ENCODE measurements around the gene SNAP91.

The SNAP91 gene

DNA sequence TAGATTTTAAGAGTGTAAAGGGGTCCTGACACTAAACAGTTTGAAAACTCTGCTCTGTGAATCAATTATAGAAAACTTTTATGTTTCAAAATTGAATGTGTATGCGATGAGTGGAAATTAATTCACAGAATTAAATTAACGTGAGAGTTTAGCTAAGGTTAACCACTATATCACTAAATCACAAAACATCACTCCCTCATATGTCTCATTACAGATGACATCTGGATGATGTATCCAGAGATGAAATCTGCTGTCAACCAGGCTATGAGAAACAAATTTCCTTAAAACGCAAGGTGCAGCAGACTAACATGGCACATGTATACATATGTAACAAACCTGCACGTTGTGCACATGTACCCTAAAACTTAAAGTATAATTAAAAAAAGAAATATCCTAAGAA is 169.2 kb downstream of the SNAP91 start:
- no peak for DNase-seq (ENCODE audit: low read depth, low spot score)

DNA sequence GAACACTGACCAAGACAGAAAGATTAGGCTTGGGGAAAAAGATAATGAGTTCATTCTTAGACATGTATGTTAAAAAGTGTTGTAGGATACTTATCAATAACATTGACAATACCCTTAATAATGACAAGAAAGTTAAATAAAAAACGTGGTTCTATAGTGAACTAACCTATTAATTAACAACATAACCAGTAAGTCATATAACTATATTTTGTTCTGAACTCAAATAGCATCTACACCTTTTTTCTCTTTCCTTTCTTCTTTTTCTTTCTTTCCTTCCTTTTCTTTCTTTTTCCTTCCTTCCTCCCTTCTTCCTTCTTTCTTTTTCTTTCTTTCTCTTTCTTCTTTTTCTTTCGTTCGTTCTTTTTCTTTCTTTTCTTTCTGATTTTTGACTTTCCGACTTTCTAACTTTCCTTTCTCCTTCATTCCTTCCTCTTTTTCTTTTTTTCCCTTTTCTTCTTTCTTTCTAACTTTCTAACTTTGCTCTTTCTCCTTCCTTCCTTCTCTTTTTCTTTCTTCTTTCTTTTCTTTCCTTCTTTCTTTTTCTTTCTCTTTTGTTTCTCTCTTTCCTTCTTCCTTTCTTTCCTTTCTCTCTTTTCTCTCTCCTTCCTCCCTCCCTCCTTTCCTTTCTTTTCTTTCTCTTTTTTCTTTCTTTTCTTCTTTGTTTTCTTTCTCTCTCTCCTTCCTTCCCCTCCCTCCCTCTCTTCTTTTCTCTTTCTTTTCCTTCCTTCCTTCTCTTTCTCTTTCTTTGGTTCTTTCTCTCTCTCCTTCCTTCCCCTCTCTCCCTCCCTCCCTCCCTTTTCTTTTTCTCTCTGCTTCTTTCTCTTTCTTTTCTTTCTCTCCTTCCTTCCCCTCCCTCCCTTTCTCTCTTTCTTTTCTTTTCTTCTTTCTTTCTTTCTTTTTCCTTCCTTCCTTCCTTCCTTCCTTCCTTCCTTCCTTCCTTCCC is 172.0 kb downstream of the SNAP91 start:
- DNase-seq (ENCODE audit: low read depth, low spot score) = no peak

- DNase-seq (ENCODE audit: low read depth, low spot score) = no peak
Observed at GRCh38 chr6:83536034-83536646, 172.8 kb downstream of the SNAP91 start.

DNA sequence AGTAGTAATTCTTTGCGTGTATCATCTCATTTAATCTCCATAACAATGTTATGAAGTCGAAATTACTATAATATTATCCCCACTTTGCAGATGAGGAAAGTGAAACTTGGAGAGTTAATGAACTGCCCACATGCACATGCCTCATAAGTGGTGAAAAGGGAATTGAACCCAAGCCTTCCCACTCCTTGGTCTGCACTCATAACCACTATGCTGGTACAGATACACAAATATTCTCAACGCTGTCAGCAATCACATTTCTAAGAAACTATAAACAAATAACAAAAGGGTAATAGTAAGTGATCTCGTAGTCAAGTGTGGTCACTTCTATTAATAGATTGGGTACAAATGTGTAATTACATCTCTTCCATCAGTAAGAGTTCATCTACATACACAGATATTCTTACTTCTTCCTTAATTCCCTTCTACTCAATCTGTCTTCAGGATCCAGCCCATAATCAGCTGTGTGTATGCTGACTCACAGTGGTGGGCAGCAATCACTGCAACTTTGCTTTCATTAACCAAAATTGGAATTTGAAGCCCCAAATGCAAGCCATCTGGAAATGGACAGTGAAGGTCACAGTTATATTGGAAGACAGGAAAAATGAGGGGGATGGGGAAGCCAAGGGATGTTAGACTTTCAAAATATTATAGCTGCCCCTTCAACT is 190.0 kb downstream of the SNAP91 start:
- DNase-seq (ENCODE audit: low read depth, low spot score) = no peak

- no peak for DNase-seq (ENCODE audit: low read depth, low spot score)
Observed at GRCh38 chr6:83517500-83517899, 191.4 kb downstream of the SNAP91 start.

DNA sequence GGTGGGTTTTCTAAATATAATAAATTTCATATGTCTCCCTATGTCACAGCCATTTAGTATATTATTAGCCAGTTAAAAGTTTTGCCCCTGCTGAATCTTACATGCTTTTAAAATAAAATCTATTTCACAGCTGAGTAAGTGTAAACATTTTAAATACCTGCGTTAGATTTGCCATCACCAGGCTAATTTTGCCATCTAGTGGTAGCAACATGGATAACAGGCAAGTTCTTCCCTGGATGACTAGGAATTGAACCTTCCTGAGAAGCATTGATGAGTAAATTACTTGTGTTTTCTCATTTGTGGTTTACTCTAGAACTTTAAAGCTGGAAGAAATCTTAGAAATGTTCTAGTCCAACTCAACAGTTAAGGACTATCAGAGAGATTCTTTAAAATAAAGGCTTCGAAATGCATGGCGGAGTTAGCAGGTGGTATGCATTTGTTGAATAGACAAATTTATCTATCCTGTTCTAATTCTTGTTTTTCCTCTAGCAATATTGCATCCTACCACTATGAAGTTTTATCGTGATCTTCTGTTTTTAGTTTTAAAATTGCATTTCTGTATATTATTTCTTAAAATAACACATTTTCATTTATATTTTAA is 193.9 kb downstream of the SNAP91 start:
- no peak for DNase-seq (ENCODE audit: low read depth, low spot score)

DNA sequence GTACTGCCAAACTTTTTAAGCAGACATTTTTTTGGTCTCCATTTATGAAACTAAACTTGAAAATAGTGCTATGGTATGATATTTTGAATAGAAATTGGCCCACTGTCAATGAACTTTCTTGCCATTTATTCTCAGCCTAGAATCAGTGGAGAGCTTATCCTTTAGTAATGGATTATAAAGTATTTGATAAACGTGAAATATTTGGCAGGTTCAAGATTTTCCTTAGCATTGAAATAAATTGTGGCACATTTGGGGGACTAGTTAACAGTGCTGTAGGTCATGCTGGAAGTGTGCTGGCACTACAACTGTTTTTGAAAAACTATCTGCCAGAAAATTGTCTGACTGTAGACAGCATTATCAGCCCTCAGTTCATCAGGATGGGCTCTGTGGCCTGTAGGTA is 194.4 kb downstream of the SNAP91 start:
- DNase-seq (ENCODE audit: low read depth, low spot score) = no peak

- DNase-seq (ENCODE audit: low read depth, low spot score) = peak; percentile 47
Observed at GRCh38 chr6:83511901-83512681, 196.8 kb downstream of the SNAP91 start, which contains the start of gene PRSS35. Gene PRSS35, plus strand, starts transcription at chr6:83512534. Its CDS starts 10,908 bp downstream, at chr6:83523442.

GRCh38 chr6:83511266-83511665 is 197.6 kb downstream of the SNAP91 start:
- no peak for DNase-seq (ENCODE audit: low read depth, low spot score)

GRCh38 chr6:83510791-83511190 is 198.1 kb downstream of the SNAP91 start:
- no peak for DNase-seq (ENCODE audit: low read depth, low spot score)

GRCh38 chr6:83509441-83509840 is 199.5 kb downstream of the SNAP91 start:
- no peak for DNase-seq (ENCODE audit: low read depth, low spot score)

DNA sequence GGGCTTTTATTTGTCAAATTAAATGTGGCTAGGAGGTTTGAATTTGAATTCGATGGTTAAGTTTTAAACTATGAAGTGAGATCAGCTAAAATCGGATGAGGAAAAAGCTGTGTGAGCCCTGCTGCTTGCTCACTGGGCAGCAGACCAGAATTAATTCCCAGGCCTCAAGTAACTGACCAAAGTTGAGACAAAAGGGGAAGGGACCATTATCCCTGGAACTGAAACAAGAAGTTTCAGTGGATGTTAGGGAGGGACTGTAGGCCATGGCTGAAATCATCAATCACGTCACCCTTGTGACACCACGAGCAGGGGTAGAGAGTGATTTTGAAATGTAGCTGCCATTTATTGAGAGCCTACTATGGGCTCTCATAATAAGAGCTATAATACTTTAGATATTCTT is 203.5 kb downstream of the SNAP91 start:
- no peak for DNase-seq (ENCODE audit: low read depth, low spot score)

All from iPS DF 19.7 (cell line).